Neural progenitor cell (in vitro differentiated cells): Measurements from ENCODE around the gene KRTAP2-1. TPM values are rescaled to one million over a fixed set of nuclear protein-coding genes. Genes with fewer than 3 reads are reported as not detected.
"Not testable (repeated sequence)": the region's sequence is repeated elsewhere in the genome, so short reads cannot be mapped to it uniquely, and the experiment has no call there.

Experiments used
- DNase-seq: peaks from one replicate; pipeline ENCODE4 v3.0.0-alpha.2; 2016; ENCODE audit warnings: low spot score
- H2AFZ ChIP-seq: fragments of 200-600 bp; sonication (generic); replicated peaks from 2 replicates; pipeline ENCODE4 v1.6.1; 2016; ENCODE audit warnings: antibody characterized with exemption
- H3F3A ChIP-seq: fragments of 200-600 bp; sonication (generic); 2 replicates; pipeline ENCODE4 v1.6.1; 2016; ENCODE audit warnings: antibody characterized with exemption, low read depth
- H3K27ac ChIP-seq: fragments of 200-600 bp; sonication (generic); 2 replicates; pipeline ENCODE4 v1.5.1; 2016; ENCODE audit warnings: mild to moderate bottlenecking
- H3K27me3 ChIP-seq: fragments of 200-600 bp; sonication (generic); 2 replicates; pipeline ENCODE4 v1.6.1; 2016; ENCODE audit warnings: mild to moderate bottlenecking, moderate library complexity
- H3K36me3 ChIP-seq: fragments of 200-600 bp; sonication (generic); 2 replicates; pipeline ENCODE4 v1.5.1; 2016
- H3K4me1 ChIP-seq: fragments of 200-600 bp; sonication (generic); 2 replicates; pipeline ENCODE4 v1.6.1; 2016; ENCODE audit warnings: mixed run types
- H3K4me2 ChIP-seq: fragments of 200-600 bp; sonication (generic); 2 replicates; pipeline ENCODE4 v1.6.1; 2016
- H3K4me3 ChIP-seq: fragments of 200-600 bp; sonication (generic); 2 replicates; pipeline ENCODE4 v1.5.1; 2016
- H3K79me2 ChIP-seq: fragments of 200-600 bp; sonication (generic); 2 replicates; pipeline ENCODE4 v1.6.1; 2016; ENCODE audit warnings: low read depth
- H3K9ac ChIP-seq: fragments of 200-600 bp; sonication (generic); 2 replicates; pipeline ENCODE4 v1.6.1; 2016
- H3K9me3 ChIP-seq: fragments of 200-600 bp; sonication (generic); 2 replicates; pipeline ENCODE4 v1.5.1; 2016; ENCODE audit warnings: low read depth
- H4K20me1 ChIP-seq: fragments of 200-600 bp; sonication (generic); 2 replicates; pipeline ENCODE4 v1.6.1; 2016; ENCODE audit warnings: low read depth
- H3K27ac Mint-ChIP-seq: 3 replicates; pipeline ENCODE4 v1.8.0; 2021; ENCODE audit warnings: mixed read lengths
- H3K27me3 Mint-ChIP-seq: 2 replicates; pipeline ENCODE4 v1.8.0; 2022; ENCODE audit warnings: low read depth, mild to moderate bottlenecking, inconsistent platforms, moderate library complexity, mixed read lengths; ENCODE audit not compliant: insufficient read depth
- H3K36me3 Mint-ChIP-seq: 3 replicates; pipeline ENCODE4 v1.8.0; 2021; ENCODE audit warnings: mixed read lengths
- H3K4me1 Mint-ChIP-seq: 3 replicates; pipeline ENCODE4 v1.8.0; 2021; ENCODE audit warnings: mixed read lengths
- H3K4me3 Mint-ChIP-seq: 3 replicates; pipeline ENCODE4 v1.8.0; 2021; ENCODE audit warnings: mild to moderate bottlenecking, moderate library complexity, mixed read lengths
- H3K9me3 Mint-ChIP-seq: 3 replicates; pipeline ENCODE4 v1.8.0; 2020; ENCODE audit warnings: mixed read lengths
- EZH2 ChIP-seq: fragments of 200-600 bp; sonication (generic); IDR thresholded peaks from 2 replicates; pipeline ENCODE4 v1.6.1; 2017; ENCODE audit warnings: antibody characterized with exemption, mild to moderate bottlenecking, moderate library complexity
- EZH2phosphoT487 ChIP-seq: fragments of 200-600 bp; sonication (generic); IDR thresholded peaks from 2 replicates; pipeline ENCODE4 v1.6.1; 2017; ENCODE audit warnings: antibody characterized with exemption
- total RNA-seq: library from RNA; depleted of rRNA; stranded (reverse); fragments of >200 nt; gene quantifications from 2 replicates; pipeline ENCODE4 v1.2.3, GENCODE V29; 2015; ENCODE audit warnings: low replicate concordance
- TF ChIP-seq, protein P1 (sequence below): fragments of 200-600 bp; sonication (generic); IDR thresholded peaks from 2 replicates; pipeline ENCODE4 v1.5.1; 2017; ENCODE audit warnings: antibody characterized with exemption, mild to moderate bottlenecking

KRTAP2-1 gene
- total RNA-seq, 1 donor from 2014 or later, result not detected

DNA sequence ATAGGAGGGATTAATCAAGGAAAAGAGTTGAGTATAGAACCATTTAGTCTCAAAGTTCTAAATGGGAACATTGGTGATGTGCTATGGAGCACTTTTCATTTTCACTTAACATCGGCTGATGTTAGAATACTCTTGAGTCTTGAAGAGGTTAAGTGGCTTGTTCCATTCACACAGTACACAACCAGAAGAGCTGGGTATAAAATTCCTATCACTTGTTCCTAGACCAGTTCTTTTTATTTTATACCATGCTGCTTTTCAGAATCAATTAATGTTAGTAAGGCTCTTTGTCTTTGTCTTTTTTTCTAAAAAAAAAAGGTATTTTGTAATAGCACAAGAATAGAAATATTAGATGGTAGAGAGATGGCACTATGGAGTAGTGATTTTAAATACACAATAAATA is 4.2 kb downstream of the KRTAP2-1 start:
- Mint-ChIP-seq H3K4me3 (no peak overlapping the region), H3K9me3 (no peaks in the 10 kb centered on the region), H3K27me3 (peaks cover 4% of the 10 kb centered on the region), H3K4me1 (no peaks in the 10 kb centered on the region), H3K36me3 (no peaks in the 10 kb centered on the region), H3K27ac (no peak overlapping the region)
- Histone ChIP-seq H3K9ac (no peak overlapping the region), H2AFZ (no peak overlapping the region), H3K4me3 (no peak overlapping the region), H3F3A (no peaks in the 10 kb centered on the region), H3K4me2 (no peak overlapping the region), H3K36me3 (no peaks in the 10 kb centered on the region), H3K27ac (no peak overlapping the region), H4K20me1 (no peaks in the 10 kb centered on the region), H3K4me1 (no peaks in the 10 kb centered on the region), H3K9me3 (no peaks in the 10 kb centered on the region), H3K27me3 (no peaks in the 10 kb centered on the region), H3K79me2 (no peaks in the 10 kb centered on the region)
- TF ChIP-seq EZH2phosphoT487, result no peak
- no peak for TF ChIP-seq EZH2
- TF ChIP-seq, protein P1, sequence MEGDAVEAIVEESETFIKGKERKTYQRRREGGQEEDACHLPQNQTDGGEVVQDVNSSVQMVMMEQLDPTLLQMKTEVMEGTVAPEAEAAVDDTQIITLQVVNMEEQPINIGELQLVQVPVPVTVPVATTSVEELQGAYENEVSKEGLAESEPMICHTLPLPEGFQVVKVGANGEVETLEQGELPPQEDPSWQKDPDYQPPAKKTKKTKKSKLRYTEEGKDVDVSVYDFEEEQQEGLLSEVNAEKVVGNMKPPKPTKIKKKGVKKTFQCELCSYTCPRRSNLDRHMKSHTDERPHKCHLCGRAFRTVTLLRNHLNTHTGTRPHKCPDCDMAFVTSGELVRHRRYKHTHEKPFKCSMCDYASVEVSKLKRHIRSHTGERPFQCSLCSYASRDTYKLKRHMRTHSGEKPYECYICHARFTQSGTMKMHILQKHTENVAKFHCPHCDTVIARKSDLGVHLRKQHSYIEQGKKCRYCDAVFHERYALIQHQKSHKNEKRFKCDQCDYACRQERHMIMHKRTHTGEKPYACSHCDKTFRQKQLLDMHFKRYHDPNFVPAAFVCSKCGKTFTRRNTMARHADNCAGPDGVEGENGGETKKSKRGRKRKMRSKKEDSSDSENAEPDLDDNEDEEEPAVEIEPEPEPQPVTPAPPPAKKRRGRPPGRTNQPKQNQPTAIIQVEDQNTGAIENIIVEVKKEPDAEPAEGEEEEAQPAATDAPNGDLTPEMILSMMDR, result no peak
- no peak for DNase-seq

DNA sequence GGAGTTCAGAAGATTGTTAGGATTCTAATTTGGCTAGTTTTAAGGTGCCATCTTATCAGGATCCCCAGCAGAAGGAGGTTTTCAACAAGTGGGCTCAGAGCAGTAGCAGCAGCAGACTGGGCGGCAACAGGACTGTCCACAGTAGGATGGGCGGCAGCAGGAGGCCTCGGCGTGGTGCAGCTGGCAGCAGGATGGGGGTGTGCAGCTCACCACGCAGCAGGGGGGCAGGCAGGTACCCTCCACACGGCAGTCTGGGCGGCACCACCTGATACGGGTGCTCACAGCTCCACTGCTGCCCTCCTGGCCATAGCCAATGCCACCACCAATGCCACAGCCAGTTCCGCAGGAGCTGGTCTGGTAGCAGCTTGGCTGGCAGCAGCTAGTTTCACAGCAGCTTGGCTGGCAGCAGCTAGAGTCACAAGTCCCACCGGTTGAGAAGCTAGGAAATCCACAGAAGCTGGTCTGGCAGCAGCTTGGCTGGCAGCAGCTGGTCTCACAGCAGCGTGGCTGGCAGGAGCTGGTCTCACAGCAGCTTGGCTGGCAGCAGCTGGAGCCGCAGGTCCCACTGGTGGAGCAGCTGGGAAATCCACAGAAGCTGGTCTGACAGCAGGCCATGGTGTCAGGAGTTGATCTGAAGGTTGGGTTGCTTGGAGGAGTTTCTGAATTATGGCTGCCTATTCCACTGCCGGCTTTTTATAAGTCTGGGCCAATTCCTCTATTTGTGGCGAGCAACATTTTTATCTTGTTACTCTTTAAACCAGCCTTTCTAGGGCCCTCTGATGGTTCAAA is 6.1 kb downstream of the KRTAP2-1 start, which contains the start of gene KRTAP1-1:
KRTAP1-1 (minus strand) TSS at position 668 of the 789 bp plus-strand sequence; CDS start at position 615, 53 bp downstream.
- not testable (repeated sequence) for H3K4me3 Mint-ChIP-seq, H3K27ac ChIP-seq, H3K79me2 ChIP-seq, H3K4me1 Mint-ChIP-seq, H3K4me3 ChIP-seq, H3K9ac ChIP-seq, H3K27me3 Mint-ChIP-seq, H3K27ac Mint-ChIP-seq, H3K9me3 Mint-ChIP-seq, H3K27me3 ChIP-seq, H2AFZ ChIP-seq, H3F3A ChIP-seq, H4K20me1 ChIP-seq, H3K4me2 ChIP-seq, H3K36me3 ChIP-seq, H3K4me1 ChIP-seq, H3K9me3 ChIP-seq, DNase-seq, H3K36me3 Mint-ChIP-seq

DNA sequence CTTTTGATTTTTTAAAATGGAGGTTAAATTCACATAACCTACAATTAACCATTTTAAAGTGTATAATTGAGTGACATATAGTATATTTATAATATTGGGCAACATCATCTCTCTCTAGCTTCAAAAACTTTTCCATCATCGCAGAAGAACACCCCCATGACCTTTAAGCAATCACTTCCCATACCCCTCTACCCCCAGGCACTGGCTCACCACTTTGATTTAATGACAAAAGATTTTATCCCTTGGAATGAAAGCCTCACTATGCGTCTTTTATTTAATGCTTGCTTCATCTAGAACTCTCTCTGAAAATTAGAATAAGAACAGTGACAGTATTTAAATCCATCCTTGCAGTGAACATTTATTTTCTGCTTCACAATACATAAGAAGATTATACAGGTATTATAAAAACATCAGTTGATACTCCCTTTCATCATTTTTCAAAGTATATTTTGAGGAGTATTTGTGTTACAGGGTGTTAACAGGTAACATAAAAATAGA is 9.2 kb downstream of the KRTAP2-1 start:
- no peaks in the 10 kb centered on the region for H3K36me3 ChIP-seq
- H3K36me3 Mint-ChIP-seq, result no peaks in the 10 kb centered on the region
- no peaks in the 10 kb centered on the region for H3K4me1 ChIP-seq
- no peaks in the 10 kb centered on the region for H3K9me3 ChIP-seq
- H3K4me3 ChIP-seq, result no peak overlapping the region
- no peak overlapping the region for H3K27ac ChIP-seq
- H3K27ac Mint-ChIP-seq, result no peak overlapping the region
- DNase-seq, result no peak
- H3K4me2 ChIP-seq, result no peak overlapping the region
- H3K27me3 Mint-ChIP-seq, result peaks cover 2% of the 10 kb centered on the region
- H3K79me2 ChIP-seq, result no peaks in the 10 kb centered on the region
- H3K27me3 ChIP-seq, result no peaks in the 10 kb centered on the region
- H3K9ac ChIP-seq, result no peak overlapping the region
- H3K4me1 Mint-ChIP-seq, result no peaks in the 10 kb centered on the region
- TF ChIP-seq, protein P1, result no peak
- H3K4me3 Mint-ChIP-seq, result no peak overlapping the region
- H3K9me3 Mint-ChIP-seq, result no peaks in the 10 kb centered on the region
- no peak overlapping the region for H2AFZ ChIP-seq
- no peaks in the 10 kb centered on the region for H4K20me1 ChIP-seq
- H3F3A ChIP-seq, result no peaks in the 10 kb centered on the region

DNA sequence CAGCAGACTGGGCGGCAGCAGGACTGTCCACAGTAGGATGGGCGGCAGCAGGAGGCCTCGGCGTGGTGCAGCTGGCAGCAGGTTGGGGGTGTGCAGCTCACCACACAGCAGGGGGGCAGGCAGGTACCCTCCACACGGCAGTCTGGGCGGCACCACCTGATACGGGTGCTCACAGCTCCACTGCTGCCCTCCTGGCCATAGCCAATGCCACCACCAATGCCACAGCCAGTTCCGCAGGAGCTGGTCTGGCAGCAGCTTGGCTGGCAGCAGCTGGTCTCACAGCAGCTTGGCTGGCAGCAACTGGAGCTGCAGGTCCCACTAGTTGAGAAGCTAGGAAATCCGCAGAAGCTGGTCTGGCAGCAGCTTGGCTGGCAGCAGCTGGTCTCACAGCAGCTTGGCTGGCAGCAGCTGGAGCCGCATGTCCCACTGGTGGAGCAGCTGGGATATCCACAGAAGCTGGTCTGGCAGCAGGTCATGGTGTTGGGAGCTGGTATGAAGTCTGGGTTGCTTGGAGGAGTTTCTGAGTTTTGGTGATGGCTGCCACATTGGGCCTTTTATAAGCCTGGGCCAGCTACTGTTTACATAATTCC is 12.7 kb downstream of the KRTAP2-1 start, which contains the start of gene KRTAP1-3:
KRTAP1-3 (minus strand) TSS at position 529 of the 590 bp plus-strand sequence; CDS start at position 476, 53 bp downstream.
- not testable (repeated sequence) for H2AFZ ChIP-seq, H3K4me3 ChIP-seq, H3K4me1 ChIP-seq, H3K9me3 Mint-ChIP-seq, H3K79me2 ChIP-seq, DNase-seq, H4K20me1 ChIP-seq, H3K4me1 Mint-ChIP-seq, H3K9me3 ChIP-seq, H3K36me3 Mint-ChIP-seq, H3F3A ChIP-seq, H3K4me3 Mint-ChIP-seq, H3K27ac ChIP-seq, H3K9ac ChIP-seq, H3K4me2 ChIP-seq, H3K36me3 ChIP-seq, H3K27ac Mint-ChIP-seq, H3K27me3 Mint-ChIP-seq, H3K27me3 ChIP-seq
